Neutrophil (primary cell): ENCODE data around the gene DDX55.

Experiments used
- H3K27ac ChIP-seq: fragments of 200-600 bp; sonication (generic); 2 replicates; pipeline ENCODE4 v1.5.1; 2016; ENCODE audit warnings: mild to moderate bottlenecking, moderate library complexity
- H3K27me3 ChIP-seq: fragments of 200-600 bp; sonication (generic); 2 replicates; pipeline ENCODE4 v1.6.0; 2016; ENCODE audit warnings: mild to moderate bottlenecking
- H3K36me3 ChIP-seq: fragments of 200-600 bp; sonication (generic); 2 replicates; pipeline ENCODE4 v1.5.1; 2017
- H3K4me1 ChIP-seq, 2 experiments: fragments of 200-600 bp in 1 of 2; sonication (generic) in 1 of 2; 1 replicate in 1 of 2; 2 replicates in 1 of 2; pipeline versions ENCODE4 v1.5.1 to v1.6.1; 2013 to 2016; ENCODE audit warnings: low read depth in 1 of 2, low read length in 1 of 2, mild to moderate bottlenecking in 1 of 2, moderate library complexity in 1 of 2; ENCODE audit not compliant: control insufficient read depth in 1 of 2, insufficient read depth in 1 of 2
- H3K4me3 ChIP-seq, 2 experiments: fragments of 200-600 bp in 1 of 2; sonication (generic) in 1 of 2; 1 replicate in 1 of 2; 2 replicates in 1 of 2; pipeline ENCODE4 v1.5.1; 2013 to 2016; ENCODE audit warnings: low read depth in 1 of 2, low read length in 1 of 2, mild to moderate bottlenecking in 1 of 2, moderate library complexity in 1 of 2
- H3K9me3 ChIP-seq: fragments of 200-600 bp; sonication (generic); 2 replicates; pipeline ENCODE4 v1.5.1; 2016
- CTCF ChIP-seq: fragments of 200-600 bp; sonication (generic); IDR thresholded peaks from 2 replicates; pipeline ENCODE4 v1.5.1; 2016; ENCODE audit warnings: antibody characterized with exemption

The DDX55 gene

GRCh38 chr12:123654129-123654701 lies 52.3 kb downstream of the DDX55 start:
- Histone ChIP-seq H3K36me3 (peaks cover 13% of the 10 kb centered on the region), H3K27me3 (no peaks in the 10 kb centered on the region), H3K4me3 (no peak overlapping the region), H3K4me1 (no peaks in the 10 kb centered on the region), H3K9me3 (no peaks in the 10 kb centered on the region), H3K27ac (no peak overlapping the region)
- TF ChIP-seq CTCF, result no peak

- H3K4me3 ChIP-seq, result no peak overlapping the region
- H3K36me3 ChIP-seq, result peaks cover 16% of the 10 kb centered on the region
- no peaks in the 10 kb centered on the region for H3K9me3 ChIP-seq
- no peak for TF ChIP-seq CTCF
- no peak overlapping the region for H3K27ac ChIP-seq
- no peaks in the 10 kb centered on the region for H3K27me3 ChIP-seq
- no peaks in the 10 kb centered on the region for H3K4me1 ChIP-seq
These were observed 53.5 kb downstream of the DDX55 start for GRCh38 chr12:123655420-123655819.

- Histone ChIP-seq H3K4me1 (no peaks in the 10 kb centered on the region), H3K9me3 (no peaks in the 10 kb centered on the region), H3K36me3 (peaks cover 12% of the 10 kb centered on the region), H3K27me3 (no peaks in the 10 kb centered on the region), H3K27ac (no peak overlapping the region), H3K4me3 (no peak overlapping the region)
- no peak for TF ChIP-seq CTCF
These were observed 54.5 kb downstream of the DDX55 start for GRCh38 chr12:123656392-123656791.

- TF ChIP-seq CTCF, result no peak
These were observed 55.3 kb downstream of the DDX55 start for GRCh38 chr12:123657211-123657610.

GRCh38 chr12:123659996-123660727 lies 58.3 kb downstream of the DDX55 start:
- Histone ChIP-seq H3K27me3 (no peaks in the 10 kb centered on the region), H3K36me3 (peaks cover 10% of the 10 kb centered on the region), H3K27ac (no peak overlapping the region), H3K9me3 (no peaks in the 10 kb centered on the region), H3K4me3 (no peak overlapping the region), H3K4me1 (no peaks in the 10 kb centered on the region)
- no peak for TF ChIP-seq CTCF

More at GRCh38 chr12:123657211-123657610, 55.3 kb downstream of the DDX55 start:
- H3K9me3 ChIP-seq, result no peaks in the 10 kb centered on the region
- peaks cover 10% of the 10 kb centered on the region for H3K36me3 ChIP-seq
- no peak overlapping the region for H3K27ac ChIP-seq
- H3K4me3 ChIP-seq, result no peak overlapping the region
- no peaks in the 10 kb centered on the region for H3K4me1 ChIP-seq
- no peaks in the 10 kb centered on the region for H3K27me3 ChIP-seq
